ENCODE measurements around the gene P3H3. TPM values are rescaled to one million over a fixed set of nuclear protein-coding genes. Genes with fewer than 3 reads are reported as not detected.

Gene P3H3
- total and polyA plus RNA-seq, 3 donors from 2014 or later, result 13.1 to 19.2 (median 18.8) TPM

GRCh38 chr12:6791931-6792520, 36.2 kb upstream of the P3H3 start:
- WGBS, 2 donors, result 80 to 83% methylated on average over 13 of the region's 13 CpGs
- H3K27me3 ChIP-seq, result no peaks in the 10 kb centered on the region
- H3K9me3 ChIP-seq, result no peaks in the 10 kb centered on the region
- no peak overlapping the region for H3K27ac ChIP-seq
- DNase-seq, result no peak
- H3K36me3 ChIP-seq (ENCODE audit: low read depth, missing control alignments), result no peaks in the 10 kb centered on the region
- peaks cover 19% of the 10 kb centered on the region for H3K4me1 ChIP-seq
- H3K4me3 ChIP-seq, result no peak overlapping the region
- no peak for TF ChIP-seq CTCF (IDR thresholded peaks at IDR 0.05)
- TF ChIP-seq POLR2A (IDR thresholded peaks at IDR 0.05), result no peak
- intact Hi-C loops (cut with DNase I; ENCODE audit: low total_unique reads), result no loop called here

- Histone ChIP-seq H3K27ac (no peak overlapping the region), H3K4me1 (peaks cover 13% of the 10 kb centered on the region), H3K27me3 (no peaks in the 10 kb centered on the region), H3K9me3 (no peaks in the 10 kb centered on the region), H3K4me3 (no peak overlapping the region), H3K36me3 (ENCODE audit: low read depth, missing control alignments) (no peaks in the 10 kb centered on the region)
- 22 to 24% methylated on average over 8 to 12 of the region's 12 CpGs for WGBS, 2 donors
- intact Hi-C loops (cut with DNase I; ENCODE audit: low total_unique reads), result no loop called here
- no peak for DNase-seq
- no peak for TF ChIP-seq POLR2A (IDR thresholded peaks at IDR 0.05)
- no peak for TF ChIP-seq CTCF (IDR thresholded peaks at IDR 0.05)
Observed at GRCh38 chr12:6792522-6793201, 35.5 kb upstream of the P3H3 start.

GRCh38 chr12:6795088-6795487, 33.1 kb upstream of the P3H3 start:
- intact Hi-C loops (cut with DNase I; ENCODE audit: low total_unique reads), result no loop called here
- H3K27me3 ChIP-seq, result no peaks in the 10 kb centered on the region
- DNase-seq, result no peak
- no peaks in the 10 kb centered on the region for H3K36me3 ChIP-seq (ENCODE audit: low read depth, missing control alignments)
- peaks cover 13% of the 10 kb centered on the region for H3K4me1 ChIP-seq
- 70 to 72% methylated on average over 2 of the region's 2 CpGs for WGBS, 2 donors
- TF ChIP-seq POLR2A (IDR thresholded peaks at IDR 0.05) (no peak), CTCF (IDR thresholded peaks at IDR 0.05) (no peak)
- no peak overlapping the region for H3K4me3 ChIP-seq
- H3K27ac ChIP-seq, result no peak overlapping the region
- no peaks in the 10 kb centered on the region for H3K9me3 ChIP-seq

- Histone ChIP-seq H3K27ac (no peak overlapping the region), H3K36me3 (ENCODE audit: low read depth, missing control alignments) (no peaks in the 10 kb centered on the region), H3K4me1 (peaks cover 5% of the 10 kb centered on the region), H3K4me3 (no peak overlapping the region), H3K27me3 (no peaks in the 10 kb centered on the region), H3K9me3 (no peaks in the 10 kb centered on the region)
- intact Hi-C loops (cut with DNase I; ENCODE audit: low total_unique reads), result no loop called here
- no peak for DNase-seq
- 95 to 100% methylated on average over 4 of the region's 4 CpGs for WGBS, 2 donors
- TF ChIP-seq POLR2A (IDR thresholded peaks at IDR 0.05) (no peak), CTCF (IDR thresholded peaks at IDR 0.05) (no peak)
Observed at GRCh38 chr12:6796576-6796975, 31.6 kb upstream of the P3H3 start.

- H3K4me3 ChIP-seq, result no peak overlapping the region
- no peaks in the 10 kb centered on the region for H3K4me1 ChIP-seq
- no peaks in the 10 kb centered on the region for H3K27me3 ChIP-seq
- H3K9me3 ChIP-seq, result no peaks in the 10 kb centered on the region
- TF ChIP-seq CTCF (IDR thresholded peaks at IDR 0.05), result no peak
- TF ChIP-seq POLR2A (IDR thresholded peaks at IDR 0.05), result no peak
- WGBS, 2 donors, result 89 to 96% methylated on average over 5 of the region's 5 CpGs
- no peak overlapping the region for H3K27ac ChIP-seq
- no peak for DNase-seq
- H3K36me3 ChIP-seq (ENCODE audit: low read depth, missing control alignments), result no peaks in the 10 kb centered on the region
- intact Hi-C loops (cut with DNase I; ENCODE audit: low total_unique reads), result no loop called here
Observed at GRCh38 chr12:6799147-6799546, 29.1 kb upstream of the P3H3 start.

Data from testis (tissue), 3 donors.